HUES6 (cell line): Measurements from ENCODE around the gene PCDH1.
A peak's percentile ranks its signal among the peaks of the same experiment; 100 is the strongest.

Source experiments
- H3K27ac ChIP-seq: 2 replicates; pipeline ENCODE4 v1.7.0; 2013; ENCODE audit warnings: low read depth, mild to moderate bottlenecking, low read length, inconsistent platforms
- H3K27me3 ChIP-seq: 2 replicates; pipeline ENCODE4 v1.6.1; 2013; ENCODE audit warnings: low read length; ENCODE audit not compliant: control insufficient read depth, insufficient read depth
- H3K36me3 ChIP-seq: 2 replicates; pipeline ENCODE4 v1.6.1; 2013; ENCODE audit warnings: low read length; ENCODE audit not compliant: control insufficient read depth, insufficient read depth
- H3K4me1 ChIP-seq: 2 replicates; pipeline ENCODE4 v1.6.1; 2013; ENCODE audit warnings: low read length; ENCODE audit not compliant: control insufficient read depth, insufficient read depth
- H3K4me3 ChIP-seq: 2 replicates; pipeline ENCODE4 v1.5.1; 2013; ENCODE audit warnings: low read depth, low read length
- H3K9ac ChIP-seq: one replicate; pipeline ENCODE4 v1.6.1; 2013; ENCODE audit warnings: mild to moderate bottlenecking, low read length
- H3K9me3 ChIP-seq: 2 replicates; pipeline ENCODE4 v1.6.1; 2013; ENCODE audit warnings: low read depth, low read length; ENCODE audit not compliant: control insufficient read depth, insufficient read depth

Gene PCDH1

GRCh38 chr5:141850244-141850768 is 27.9 kb downstream of the PCDH1 start:
- Histone ChIP-seq H3K36me3 (peaks cover 3% of the 10 kb centered on the region; the same call in 1 of the 2 replicates), H3K4me1 (peaks cover 51% of the 10 kb centered on the region), H3K9ac (peak overlapping the region; percentile 89), H3K27me3 (no peaks in the 10 kb centered on the region), H3K27ac (peak overlapping the region; percentile 93), H3K9me3 (no peaks in the 10 kb centered on the region), H3K4me3 (peak overlapping the region; percentile 71)

GRCh38 chr5:141849415-141850243 is 28.6 kb downstream of the PCDH1 start:
- H3K27ac ChIP-seq, result peak overlapping the region; percentile 93
- H3K36me3 ChIP-seq, result peaks cover 3% of the 10 kb centered on the region; the same call in 1 of the 2 replicates
- H3K9ac ChIP-seq, result peak overlapping the region; percentile 90
- H3K4me1 ChIP-seq, result peaks cover 56% of the 10 kb centered on the region
- no peaks in the 10 kb centered on the region for H3K27me3 ChIP-seq
- H3K4me3 ChIP-seq, result peak overlapping the region; percentile 71
- no peaks in the 10 kb centered on the region for H3K9me3 ChIP-seq

GRCh38 chr5:141848744-141849414 is 29.3 kb downstream of the PCDH1 start:
- H3K9me3 ChIP-seq, result no peaks in the 10 kb centered on the region
- H3K9ac ChIP-seq, result peak overlapping the region; percentile 90
- no peaks in the 10 kb centered on the region for H3K27me3 ChIP-seq
- peak overlapping the region; percentile 71 for H3K4me3 ChIP-seq
- peak overlapping the region; percentile 93 for H3K27ac ChIP-seq
- peaks cover 59% of the 10 kb centered on the region for H3K4me1 ChIP-seq
- H3K36me3 ChIP-seq, result no peaks in the 10 kb centered on the region

GRCh38 chr5:141846031-141846430 is 32.2 kb downstream of the PCDH1 start:
- Histone ChIP-seq H3K27me3 (no peaks in the 10 kb centered on the region), H3K9me3 (no peaks in the 10 kb centered on the region), H3K9ac (peak overlapping the region; percentile 37), H3K4me1 (peaks cover 73% of the 10 kb centered on the region), H3K27ac (0 out of 2 replicates have a peak overlapping the region, but pooled peaks have one; percentile 10), H3K36me3 (no peaks in the 10 kb centered on the region), H3K4me3 (0 out of 2 replicates have a peak overlapping the region, but pooled peaks have one; percentile 11)

- H3K4me3 ChIP-seq, result peak overlapping the region; percentile 23; the same call in 1 of the 2 replicates
- no peak overlapping the region for H3K9ac ChIP-seq
- H3K27ac ChIP-seq, result no peak overlapping the region
- H3K4me1 ChIP-seq, result peaks cover 76% of the 10 kb centered on the region
- H3K36me3 ChIP-seq, result no peaks in the 10 kb centered on the region
- H3K9me3 ChIP-seq, result no peaks in the 10 kb centered on the region
- no peaks in the 10 kb centered on the region for H3K27me3 ChIP-seq
Observed at GRCh38 chr5:141845371-141845851, 32.8 kb downstream of the PCDH1 start.

GRCh38 chr5:141844414-141845097 is 33.7 kb downstream of the PCDH1 start:
- Histone ChIP-seq H3K27ac (no peak overlapping the region), H3K36me3 (no peaks in the 10 kb centered on the region), H3K9ac (no peak overlapping the region), H3K27me3 (no peaks in the 10 kb centered on the region), H3K4me1 (peaks cover 84% of the 10 kb centered on the region), H3K4me3 (peak overlapping the region; percentile 23; the same call in 1 of the 2 replicates), H3K9me3 (no peaks in the 10 kb centered on the region)

- Histone ChIP-seq H3K9ac (peak overlapping the region; percentile 59), H3K4me3 (peak overlapping the region; percentile 5; the same call in 1 of the 2 replicates), H3K27me3 (no peaks in the 10 kb centered on the region), H3K4me1 (peaks cover 84% of the 10 kb centered on the region), H3K27ac (peak overlapping the region; percentile 73; the same call in 1 of the 2 replicates), H3K36me3 (no peaks in the 10 kb centered on the region), H3K9me3 (no peaks in the 10 kb centered on the region)
Observed at GRCh38 chr5:141843156-141843927, 34.9 kb downstream of the PCDH1 start.

GRCh38 chr5:141841378-141842180 is 36.6 kb downstream of the PCDH1 start:
- H3K27me3 ChIP-seq, result no peaks in the 10 kb centered on the region
- no peaks in the 10 kb centered on the region for H3K36me3 ChIP-seq
- peaks cover 89% of the 10 kb centered on the region for H3K4me1 ChIP-seq
- H3K9ac ChIP-seq, result peak overlapping the region; percentile 30
- no peaks in the 10 kb centered on the region for H3K9me3 ChIP-seq
- no peak overlapping the region for H3K27ac ChIP-seq
- H3K4me3 ChIP-seq, result no peak overlapping the region

- Histone ChIP-seq H3K27me3 (no peaks in the 10 kb centered on the region), H3K4me3 (no peak overlapping the region), H3K9ac (peak overlapping the region; percentile 30), H3K36me3 (no peaks in the 10 kb centered on the region), H3K4me1 (peaks cover 90% of the 10 kb centered on the region), H3K27ac (no peak overlapping the region), H3K9me3 (no peaks in the 10 kb centered on the region)
Observed at GRCh38 chr5:141840826-141841360, 37.3 kb downstream of the PCDH1 start.
